H9 (cell line): ENCODE measurements around the gene CHST13. TPM values are rescaled to one million over a fixed set of nuclear protein-coding genes. Genes with fewer than 3 reads are reported as not detected.

Source experiments
- DNase-seq: peaks from one replicate; pipeline ENCODE4 v3.0.0-alpha.2; 2017
- H2AFZ ChIP-seq: one replicate; pipeline ENCODE4 v1.6.1; 2013; ENCODE audit warnings: mild to moderate bottlenecking, low read length, control low read depth, moderate library complexity
- H2AK5ac ChIP-seq: 2 replicates; pipeline ENCODE4 v1.6.1; 2013; ENCODE audit warnings: low read length, control low read depth, mixed read lengths; ENCODE audit not compliant: insufficient read length
- H2BK120ac ChIP-seq: one replicate; pipeline ENCODE4 v1.6.1; 2013; ENCODE audit warnings: low read depth, mild to moderate bottlenecking, low read length, control low read depth, inconsistent platforms; ENCODE audit not compliant: poor library complexity, severe bottlenecking
- H2BK12ac ChIP-seq: 2 replicates; pipeline ENCODE4 v1.6.1; 2013; ENCODE audit warnings: low read length, control low read depth, mixed read lengths, low read depth; ENCODE audit not compliant: insufficient read length
- H2BK15ac ChIP-seq: 2 replicates; pipeline ENCODE4 v1.6.1; 2013; ENCODE audit warnings: low read depth, low read length, control low read depth
- H2BK20ac ChIP-seq: one replicate; pipeline ENCODE4 v1.6.1; 2013; ENCODE audit warnings: low read depth, mild to moderate bottlenecking, low read length, control low read depth, inconsistent platforms; ENCODE audit not compliant: poor library complexity, severe bottlenecking
- H2BK5ac ChIP-seq: 2 replicates; pipeline ENCODE4 v1.6.1; 2013; ENCODE audit warnings: low read length, control low read depth, mixed read lengths; ENCODE audit not compliant: insufficient read length
- H3K14ac ChIP-seq: 2 replicates; pipeline ENCODE4 v1.6.1; 2013; ENCODE audit warnings: low read length, control low read depth; ENCODE audit not compliant: insufficient read depth
- H3K18ac ChIP-seq: 2 replicates; pipeline ENCODE4 v1.6.1; 2013; ENCODE audit warnings: low read depth, mild to moderate bottlenecking, mixed read lengths, low read length, control low read depth; ENCODE audit not compliant: insufficient read length
- H3K23ac ChIP-seq: 2 replicates; pipeline ENCODE4 v1.6.1; 2013; ENCODE audit warnings: low read length, control low read depth, mixed read lengths, low read depth; ENCODE audit not compliant: insufficient read length
- H3K23me2 ChIP-seq: 2 replicates; pipeline ENCODE4 v1.6.1; 2013; ENCODE audit warnings: low read depth, mild to moderate bottlenecking, mixed read lengths, low read length, control low read depth; ENCODE audit not compliant: insufficient read length, poor library complexity, severe bottlenecking
- H3K27ac ChIP-seq: 2 replicates; pipeline ENCODE4 v1.5.1; 2013; ENCODE audit warnings: low read length, control low read depth, mixed read lengths, low read depth; ENCODE audit not compliant: insufficient read length
- H3K27me3 ChIP-seq: 2 replicates; pipeline ENCODE4 v1.6.1; 2013; ENCODE audit warnings: low read length, control low read depth, inconsistent platforms; ENCODE audit not compliant: insufficient read depth
- H3K4ac ChIP-seq: 2 replicates; pipeline ENCODE4 v1.6.1; 2013; ENCODE audit warnings: low read depth, mild to moderate bottlenecking, control low read depth, inconsistent platforms, low read length, moderate library complexity
- H3K4me1 ChIP-seq: 2 replicates; pipeline ENCODE4 v1.6.1; 2013; ENCODE audit warnings: low read length, control low read depth, inconsistent platforms; ENCODE audit not compliant: insufficient read depth
- H3K4me2 ChIP-seq: 2 replicates; pipeline ENCODE4 v1.6.1; 2013; ENCODE audit warnings: low read length, control low read depth, mixed read lengths; ENCODE audit not compliant: insufficient read length, insufficient read depth
- H3K56ac ChIP-seq: 2 replicates; pipeline ENCODE4 v1.6.1; 2013; ENCODE audit warnings: low read depth, mild to moderate bottlenecking, mixed read lengths, low read length, control low read depth; ENCODE audit not compliant: insufficient read length
- H3K79me1 ChIP-seq: 2 replicates; pipeline ENCODE4 v1.6.1; 2013; ENCODE audit warnings: low read depth, mild to moderate bottlenecking, moderate library complexity, low read length, control low read depth, inconsistent platforms; ENCODE audit not compliant: insufficient read depth, poor library complexity, severe bottlenecking
- H3K79me2 ChIP-seq: 2 replicates; pipeline ENCODE4 v1.6.1; 2013; ENCODE audit warnings: low read length, control low read depth, inconsistent platforms; ENCODE audit not compliant: insufficient read depth
- H3K9ac ChIP-seq: 2 replicates; pipeline ENCODE4 v1.6.1; 2013; ENCODE audit warnings: low read length, control low read depth, mixed read lengths; ENCODE audit not compliant: insufficient read length; ENCODE audit errors: extremely low read depth
- H3K9me3 ChIP-seq: one replicate; pipeline ENCODE4 v1.6.1; 2013; ENCODE audit warnings: low read depth, low read length, inconsistent platforms; ENCODE audit not compliant: control insufficient read depth
- H3T11ph ChIP-seq: one replicate; pipeline ENCODE4 v1.6.1; 2013; ENCODE audit warnings: mild to moderate bottlenecking, low read length, control low read depth, inconsistent platforms
- H4K20me1 ChIP-seq: one replicate; pipeline ENCODE4 v1.6.1; 2013; ENCODE audit not compliant: control insufficient read depth, insufficient read length, insufficient read depth
- H4K5ac ChIP-seq: 2 replicates; pipeline ENCODE4 v1.6.1; 2013; ENCODE audit warnings: low read depth, mild to moderate bottlenecking, mixed read lengths, low read length, control low read depth; ENCODE audit not compliant: insufficient read length
- H4K8ac ChIP-seq: replicated peaks from 2 replicates; pipeline ENCODE4 v1.6.1; 2013; ENCODE audit warnings: low read length, control low read depth, mixed read lengths, low read depth; ENCODE audit not compliant: insufficient read length
- H4K91ac ChIP-seq: 2 replicates; pipeline ENCODE4 v1.6.1; 2013; ENCODE audit warnings: low read depth, mild to moderate bottlenecking, moderate library complexity, mixed read lengths, low read length, control low read depth; ENCODE audit not compliant: insufficient read length
- H3K27ac Mint-ChIP-seq, 3 experiments: 2 replicates in 2 of 3; 3 replicates in 1 of 3; pipeline ENCODE4 v1.8.0; 2020 to 2021; ENCODE audit warnings: mixed read lengths in 3 of 3, mild to moderate bottlenecking in 1 of 3, moderate library complexity in 1 of 3
- H3K27me3 Mint-ChIP-seq: 2 replicates; pipeline ENCODE4 v1.8.0; 2021; ENCODE audit warnings: low read depth, mild to moderate bottlenecking, moderate library complexity, mixed read lengths
- H3K36me3 Mint-ChIP-seq, 3 experiments: 2 replicates in 2 of 3; 3 replicates in 1 of 3; pipeline ENCODE4 v1.8.0; 2020 to 2021; ENCODE audit warnings: low read depth in 3 of 3, mixed read lengths in 3 of 3; ENCODE audit not compliant: insufficient read depth in 1 of 3
- H3K4me1 Mint-ChIP-seq, 2 experiments: 2 replicates each; pipeline ENCODE4 v1.8.0; 2020; ENCODE audit warnings: mixed read lengths in 2 of 2
- H3K4me3 Mint-ChIP-seq, 2 experiments: 2 replicates in 1 of 2; 3 replicates in 1 of 2; pipeline ENCODE4 v1.8.0; 2020 to 2021; ENCODE audit warnings: mild to moderate bottlenecking in 2 of 2, mixed read lengths in 2 of 2, moderate library complexity in 1 of 2
- H3K9me3 Mint-ChIP-seq, 2 experiments: 2 replicates in 1 of 2; 3 replicates in 1 of 2; pipeline ENCODE4 v1.8.0; 2020; ENCODE audit warnings: mild to moderate bottlenecking in 2 of 2, mixed read lengths in 2 of 2, moderate library complexity in 1 of 2
- CTCF ChIP-seq: fragments of 200-600 bp; sonication (generic); conservative IDR thresholded peaks from 3 replicates; pipeline ENCODE4 v1.8.0; 2021; ENCODE audit warnings: antibody characterized with exemption, mild to moderate bottlenecking
- WGBS: extraction: QIAGEN DNeasy Blood & Tissue Kit; methylation state at CpG from one replicate; pipeline ENCODE4 v1.1.7; 2013; ENCODE audit warnings: missing lambda C conversion rate, low lambda C conversion rate, mixed read lengths; ENCODE audit not compliant: insufficient read length; ENCODE audit errors: extremely low coverage; 5-methylcytosine and 5-hydroxymethylcytosine counted together
- total RNA-seq: library from RNA; stranded (reverse); gene quantifications from 2 replicates; pipeline ENCODE4 v1.2.1, GENCODE V29; 2021

CHST13 gene
- total RNA-seq, 1 experiment from 2014 or later, result 0.85 TPM

GRCh38 chr3:126495786-126496185, 28.2 kb upstream of the CHST13 start:
- H3K79me2 ChIP-seq, result no peaks in the 10 kb centered on the region
- H3K23ac ChIP-seq, result no peak overlapping the region
- no peak overlapping the region; the same call in 1 of the 2 replicates for H3K14ac ChIP-seq
- H4K91ac ChIP-seq, result no peak overlapping the region
- H3K9ac ChIP-seq, result no peak overlapping the region
- Mint-ChIP-seq H3K9me3 (no peaks in the 10 kb centered on the region), H3K4me1 (peaks cover 10 to 21% of the 10 kb centered on the region in 2 experiments), H3K4me3 (no peak overlapping the region), H3K27me3 (no peaks in the 10 kb centered on the region), H3K27ac (no peak overlapping the region), H3K36me3 (no peaks in the 10 kb centered on the region; a peak in 1 of 7 replicates)
- no peak overlapping the region for H3K18ac ChIP-seq
- H2BK120ac ChIP-seq, result no peak overlapping the region
- TF ChIP-seq CTCF, result no peak
- H2BK5ac ChIP-seq, result no peak overlapping the region
- H3T11ph ChIP-seq, result no peak overlapping the region
- no peak overlapping the region for H3K27ac ChIP-seq
- no peak overlapping the region for H2BK12ac ChIP-seq
- no peaks in the 10 kb centered on the region for H3K9me3 ChIP-seq
- H3K4ac ChIP-seq, result no peak overlapping the region
- H2AK5ac ChIP-seq, result no peak overlapping the region
- peaks cover 3% of the 10 kb centered on the region; the same call in 1 of the 2 replicates for H3K4me1 ChIP-seq
- H2BK20ac ChIP-seq, result no peak overlapping the region
- no peak overlapping the region for H4K5ac ChIP-seq
- WGBS, result no CpG with 5 or more reads among the region's 8 CpGs
- H4K8ac ChIP-seq, result no peak overlapping the region
- H3K4me2 ChIP-seq, result no peak overlapping the region
- no peaks in the 10 kb centered on the region for H3K27me3 ChIP-seq
- no peak overlapping the region for H3K56ac ChIP-seq
- no peak for DNase-seq
- H2BK15ac ChIP-seq, result no peak overlapping the region
- no peaks in the 10 kb centered on the region for H4K20me1 ChIP-seq
- H2AFZ ChIP-seq, result no peak overlapping the region
- H3K23me2 ChIP-seq, result no peaks in the 10 kb centered on the region
- no peaks in the 10 kb centered on the region for H3K79me1 ChIP-seq
